ENCODE results near the gene GPR35. TPM values are rescaled to one million over a fixed set of nuclear protein-coding genes. Genes with fewer than 3 reads are reported as not detected.
"Not testable (repeated sequence)": the region's sequence is repeated elsewhere in the genome, so short reads cannot be mapped to it uniquely, and the experiment has no call there.

The GPR35 gene
- total RNA-seq, 2 donors from 2014 or later, result 3.4 to 5.8 TPM

- Histone ChIP-seq H3K9me3 (no peaks in the 10 kb centered on the region), H3K4me3 (no peak overlapping the region), H3K4me1 (ENCODE audit: control insufficient read depth in 1 of 2, low read depth in 2 of 2) (no peaks in the 10 kb centered on the region), H3K27ac (no peak overlapping the region), H3K27me3 (replicated peaks; ENCODE audit: insufficient read depth) (no peaks in the 10 kb centered on the region), H3K36me3 (no peaks in the 10 kb centered on the region)
- DNase-seq (ENCODE audit: low spot score) (no peak), ATAC-seq (ENCODE audit: insufficient number of reproducible peaks, low FRiP score, low read depth) (no peak)
- TF ChIP-seq CTCF (IDR thresholded peaks at IDR 0.05), result no peak
Observed at GRCh38 chr2:240655931-240656886, 30.9 kb downstream of the GPR35 start.

GRCh38 chr2:240659883-240660282 lies 34.6 kb downstream of the GPR35 start:
- not testable (repeated sequence) for H3K27me3 ChIP-seq (replicated peaks; ENCODE audit: insufficient read depth); H3K4me3 ChIP-seq; H3K9me3 ChIP-seq; DNase-seq (ENCODE audit: low spot score); ATAC-seq (ENCODE audit: insufficient number of reproducible peaks, low FRiP score, low read depth); H3K36me3 ChIP-seq; H3K27ac ChIP-seq; H3K4me1 ChIP-seq (ENCODE audit: control insufficient read depth in 1 of 2, low read depth in 2 of 2)

GRCh38 chr2:240662681-240663080 lies 37.4 kb downstream of the GPR35 start:
- ATAC-seq (ENCODE audit: insufficient number of reproducible peaks, low FRiP score, low read depth) (no peak), DNase-seq (ENCODE audit: low spot score) (no peak)
- Histone ChIP-seq H3K4me1 (ENCODE audit: control insufficient read depth in 1 of 2, low read depth in 2 of 2) (no peaks in the 10 kb centered on the region), H3K9me3 (no peaks in the 10 kb centered on the region), H3K36me3 (no peaks in the 10 kb centered on the region), H3K27me3 (replicated peaks; ENCODE audit: insufficient read depth) (no peaks in the 10 kb centered on the region), H3K4me3 (no peak overlapping the region), H3K27ac (no peak overlapping the region)
- no peak for TF ChIP-seq CTCF (IDR thresholded peaks at IDR 0.05)

GRCh38 chr2:240663546-240664190 lies 38.4 kb downstream of the GPR35 start:
- Histone ChIP-seq H3K27me3 (replicated peaks; ENCODE audit: insufficient read depth) (no peaks in the 10 kb centered on the region), H3K4me1 (ENCODE audit: control insufficient read depth in 1 of 2, low read depth in 2 of 2) (no peaks in the 10 kb centered on the region), H3K27ac (no peak overlapping the region), H3K36me3 (no peaks in the 10 kb centered on the region), H3K4me3 (no peak overlapping the region), H3K9me3 (no peaks in the 10 kb centered on the region)
- no peak for TF ChIP-seq CTCF (IDR thresholded peaks at IDR 0.05)
- no peak for ATAC-seq (ENCODE audit: insufficient number of reproducible peaks, low FRiP score, low read depth)
- no peak for DNase-seq (ENCODE audit: low spot score)

GRCh38 chr2:240664622-240665021 lies 39.3 kb downstream of the GPR35 start:
- H3K36me3 ChIP-seq, result no peaks in the 10 kb centered on the region
- no peaks in the 10 kb centered on the region for H3K27me3 ChIP-seq (replicated peaks; ENCODE audit: insufficient read depth)
- H3K4me1 ChIP-seq (ENCODE audit: control insufficient read depth in 1 of 2, low read depth in 2 of 2), result no peaks in the 10 kb centered on the region
- ATAC-seq (ENCODE audit: insufficient number of reproducible peaks, low FRiP score, low read depth) (no peak), DNase-seq (ENCODE audit: low spot score) (no peak)
- no peak for TF ChIP-seq CTCF (IDR thresholded peaks at IDR 0.05)
- no peak overlapping the region for H3K27ac ChIP-seq
- no peaks in the 10 kb centered on the region for H3K9me3 ChIP-seq
- no peak overlapping the region for H3K4me3 ChIP-seq
